ENCODE data around the gene DRC7.
"Not testable (repeated sequence)": the region's sequence is repeated elsewhere in the genome, so short reads cannot be mapped to it uniquely, and the experiment has no call there.

Gene DRC7

GRCh38 chr16:57721356-57722209, 27.0 kb downstream of the DRC7 start:
- DNase-seq: no peak

- DNase-seq: no peak
Measured at GRCh38 chr16:57722210-57722499, 27.5 kb downstream of the DRC7 start.

- no peak for DNase-seq
Measured at GRCh38 chr16:57722651-57723050, 28.0 kb downstream of the DRC7 start.

- DNase-seq: no peak
Measured at GRCh38 chr16:57723170-57723569, 28.6 kb downstream of the DRC7 start.

GRCh38 chr16:57724531-57724930, 29.9 kb downstream of the DRC7 start:
- DNase-seq: no peak

- no peak for DNase-seq
Measured at GRCh38 chr16:57725151-57725550, 30.5 kb downstream of the DRC7 start.

GRCh38 chr16:57725554-57725953, 30.9 kb downstream of the DRC7 start:
- DNase-seq: peak; percentile 1

- no peak for DNase-seq
Measured at GRCh38 chr16:57725976-57726375, 31.4 kb downstream of the DRC7 start.

- DNase-seq: no peak
Measured at GRCh38 chr16:57726433-57726947, 31.9 kb downstream of the DRC7 start.

- no peak for DNase-seq
Measured at GRCh38 chr16:57727610-57728009, 33.0 kb downstream of the DRC7 start.

- DNase-seq: peak; percentile 13
Measured at GRCh38 chr16:57728336-57729181, 34.0 kb downstream of the DRC7 start.

GRCh38 chr16:57729182-57729484, 34.5 kb downstream of the DRC7 start:
- DNase-seq: no peak

- not testable (repeated sequence) for DNase-seq
Measured at GRCh38 chr16:57729852-57730251, 35.2 kb downstream of the DRC7 start.

- peak; percentile 0 for DNase-seq
Measured at GRCh38 chr16:57730771-57731730, 36.4 kb downstream of the DRC7 start.

- no peak for DNase-seq
Measured at GRCh38 chr16:57732037-57732436, 37.4 kb downstream of the DRC7 start.

- no peak for DNase-seq
Measured at GRCh38 chr16:57732714-57733113, 38.1 kb downstream of the DRC7 start.

GRCh38 chr16:57734308-57734924, 39.8 kb downstream of the DRC7 start:
- DNase-seq: no peak

GRCh38 chr16:57734925-57735754, 40.5 kb downstream of the DRC7 start:
- peak; percentile 98 for DNase-seq

- no peak for DNase-seq
Measured at GRCh38 chr16:57735755-57736418, 41.3 kb downstream of the DRC7 start, which contains the start of gene KATNB1. KATNB1 (plus strand) TSS chr16:57735770; CDS start chr16:57737244, 1,474 bp downstream.

GRCh38 chr16:57736419-57737351, 42.1 kb downstream of the DRC7 start:
- peak; percentile 43 for DNase-seq
